ENCODE measurements around the gene TMEM187. TPM values are rescaled to one million over a fixed set of nuclear protein-coding genes. Genes with fewer than 3 reads are reported as not detected.

TMEM187 gene
- total RNA-seq, 2 donors from 2014 or later: 16.9 to 18.2 TPM

DNA sequence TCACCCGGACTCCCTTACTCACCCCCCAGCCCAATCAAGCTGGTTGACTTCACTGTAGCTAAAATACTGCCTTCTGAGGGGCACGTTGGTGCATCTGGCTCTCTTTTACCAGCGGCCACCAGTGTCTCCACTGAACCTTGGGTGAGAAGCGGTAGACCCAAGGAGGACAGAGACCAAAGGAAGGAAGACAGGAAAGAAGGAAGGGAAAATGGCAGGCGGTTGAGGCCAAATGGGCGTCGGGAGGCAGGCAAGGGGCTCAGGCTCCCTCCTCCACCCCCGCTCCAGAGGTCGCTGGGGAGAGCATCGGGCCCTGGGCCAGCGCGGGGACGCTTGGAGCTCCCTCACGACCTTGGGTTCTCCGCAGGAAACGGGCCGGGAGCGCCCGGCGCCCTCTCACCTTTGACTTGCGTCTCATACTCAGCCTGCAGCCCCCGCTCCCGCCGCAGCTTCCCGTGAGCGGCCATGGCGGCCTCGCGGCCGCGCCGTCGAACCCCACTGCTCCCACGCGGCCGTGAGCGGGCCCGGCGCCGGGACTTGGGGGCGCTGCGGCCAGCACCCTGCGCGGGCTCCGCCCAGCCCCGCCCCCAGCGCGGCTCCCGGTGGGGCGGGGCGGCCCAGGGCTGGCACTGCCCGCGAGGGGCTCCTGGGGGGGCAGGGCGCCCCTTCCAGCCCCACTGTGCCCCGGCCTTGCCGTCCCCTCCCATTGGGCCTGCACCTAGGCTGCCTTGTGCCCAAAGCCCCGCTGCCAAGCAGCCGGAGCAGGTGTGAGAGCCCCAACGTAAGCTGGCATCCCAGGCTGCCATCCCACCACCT lies 46.6 kb upstream of the TMEM187 start, which contains the start of gene ARHGAP4:
Gene ARHGAP4 (minus strand): TSS at position 526 of the 813 bp plus-strand sequence. CDS start 62 bp downstream, at position 464.
- no peak for DNase-seq (ENCODE audit: low spot score)
- no peak for TF ChIP-seq POLR2A (IDR thresholded peaks at IDR 0.05)
- TF ChIP-seq, protein P1, sequence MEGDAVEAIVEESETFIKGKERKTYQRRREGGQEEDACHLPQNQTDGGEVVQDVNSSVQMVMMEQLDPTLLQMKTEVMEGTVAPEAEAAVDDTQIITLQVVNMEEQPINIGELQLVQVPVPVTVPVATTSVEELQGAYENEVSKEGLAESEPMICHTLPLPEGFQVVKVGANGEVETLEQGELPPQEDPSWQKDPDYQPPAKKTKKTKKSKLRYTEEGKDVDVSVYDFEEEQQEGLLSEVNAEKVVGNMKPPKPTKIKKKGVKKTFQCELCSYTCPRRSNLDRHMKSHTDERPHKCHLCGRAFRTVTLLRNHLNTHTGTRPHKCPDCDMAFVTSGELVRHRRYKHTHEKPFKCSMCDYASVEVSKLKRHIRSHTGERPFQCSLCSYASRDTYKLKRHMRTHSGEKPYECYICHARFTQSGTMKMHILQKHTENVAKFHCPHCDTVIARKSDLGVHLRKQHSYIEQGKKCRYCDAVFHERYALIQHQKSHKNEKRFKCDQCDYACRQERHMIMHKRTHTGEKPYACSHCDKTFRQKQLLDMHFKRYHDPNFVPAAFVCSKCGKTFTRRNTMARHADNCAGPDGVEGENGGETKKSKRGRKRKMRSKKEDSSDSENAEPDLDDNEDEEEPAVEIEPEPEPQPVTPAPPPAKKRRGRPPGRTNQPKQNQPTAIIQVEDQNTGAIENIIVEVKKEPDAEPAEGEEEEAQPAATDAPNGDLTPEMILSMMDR (IDR thresholded peaks at IDR 0.05): no peak
- TF ChIP-seq POLR2AphosphoS5 (IDR thresholded peaks at IDR 0.05): no peak
- intact Hi-C loops (cut with DNase I): no loop called here
- Histone ChIP-seq H3K4me3 (no peak within 1 kb of the TSS), H3K4me1 (replicated peaks) (no peaks in the 10 kb centered on the region), H3K36me3 (no peaks in the 10 kb centered on the region), H3K27ac (peak within 1 kb of the TSS; percentile 88 to 91), H3K9me3 (no peaks in the 10 kb centered on the region), H3K27me3 (replicated peaks; ENCODE audit: insufficient read depth) (no peaks in the 10 kb centered on the region)
- WGBS: 35% methylated on average over 16 of the region's 59 CpGs

DNA sequence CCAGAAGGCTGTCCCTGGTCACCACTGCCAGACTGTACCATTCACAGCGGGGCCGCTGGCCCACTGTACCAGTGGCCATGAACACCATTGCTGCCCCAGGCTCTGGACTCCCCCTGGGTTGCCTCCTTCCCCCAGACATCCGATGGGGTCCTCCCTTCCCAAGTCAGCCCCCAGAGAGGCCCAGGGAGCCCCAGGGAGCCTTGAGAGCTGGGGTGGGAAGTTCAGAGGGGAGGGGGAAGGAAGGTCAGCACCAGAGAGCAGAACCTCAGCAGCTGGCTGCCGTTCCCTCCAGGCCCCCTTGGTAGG lies 46.0 kb upstream of the TMEM187 start:
- Histone ChIP-seq H3K27ac (peak overlapping the region; percentile 33 to 88), H3K4me1 (replicated peaks) (no peaks in the 10 kb centered on the region), H3K36me3 (no peaks in the 10 kb centered on the region), H3K4me3 (no peak overlapping the region), H3K9me3 (no peaks in the 10 kb centered on the region), H3K27me3 (replicated peaks; ENCODE audit: insufficient read depth) (no peaks in the 10 kb centered on the region)
- intact Hi-C loops (cut with DNase I): no loop called here
- no peak for TF ChIP-seq POLR2AphosphoS5 (IDR thresholded peaks at IDR 0.05)
- TF ChIP-seq, protein P1 (IDR thresholded peaks at IDR 0.05): no peak
- TF ChIP-seq POLR2A (IDR thresholded peaks at IDR 0.05): no peak
- DNase-seq (ENCODE audit: low spot score): no peak
- WGBS: 20% methylated on average over 2 of the region's 4 CpGs

DNA sequence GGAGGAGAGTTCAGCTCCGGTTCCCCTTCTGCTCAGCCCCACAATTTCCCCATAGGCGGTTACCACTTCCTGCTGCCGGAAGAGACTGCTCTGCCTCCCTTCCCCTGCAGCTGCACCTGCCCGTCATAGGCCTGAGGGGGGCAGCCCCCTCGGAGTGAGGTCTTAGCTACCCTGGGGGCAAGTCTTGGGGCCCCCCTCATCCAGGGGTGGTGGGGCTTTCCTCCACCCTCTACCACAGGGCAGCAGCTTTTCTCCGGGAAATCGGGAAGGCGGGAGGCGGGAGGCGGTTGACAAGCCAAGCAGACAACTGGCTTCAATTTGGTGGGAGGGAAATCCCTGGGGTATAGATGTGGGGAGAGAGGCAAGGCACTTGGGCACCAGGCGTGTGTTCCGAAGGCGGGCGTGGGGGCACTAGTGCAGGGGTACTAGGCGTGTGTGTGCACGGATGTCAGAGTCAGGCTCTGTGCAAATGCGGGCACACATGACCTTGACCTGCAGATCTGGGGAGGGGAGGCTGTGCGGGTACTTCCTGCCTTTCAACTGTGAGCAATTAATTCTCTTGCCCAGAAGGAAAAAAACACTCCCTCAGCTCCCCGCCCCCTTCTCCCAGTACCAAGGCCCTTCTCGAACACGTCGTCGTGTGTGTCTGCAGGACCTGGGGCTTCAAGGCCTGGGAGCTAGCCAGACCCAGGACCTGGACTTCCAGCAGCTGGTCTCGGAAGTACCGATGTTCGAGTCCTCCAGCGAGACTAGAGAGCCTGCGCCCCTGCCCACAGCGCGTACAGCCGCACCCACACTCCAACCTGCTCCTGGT lies 45.5 kb upstream of the TMEM187 start:
- no peaks in the 10 kb centered on the region for H3K4me1 ChIP-seq (replicated peaks)
- intact Hi-C loops (cut with DNase I): no loop called here
- H3K36me3 ChIP-seq: no peaks in the 10 kb centered on the region
- peak overlapping the region; percentile 88 to 91 for H3K27ac ChIP-seq
- no peaks in the 10 kb centered on the region for H3K9me3 ChIP-seq
- peak overlapping the region; percentile 39 to 45 for H3K4me3 ChIP-seq
- 7% methylated on average over 12 of the region's 31 CpGs for whole genome bisulfite sequencing
- DNase-seq (ENCODE audit: low spot score): no peak
- TF ChIP-seq, protein P1 (IDR thresholded peaks at IDR 0.05): no peak
- TF ChIP-seq POLR2A (IDR thresholded peaks at IDR 0.05) (no peak), POLR2AphosphoS5 (IDR thresholded peaks at IDR 0.05) (no peak)
- H3K27me3 ChIP-seq (replicated peaks; ENCODE audit: insufficient read depth): no peaks in the 10 kb centered on the region

DNA sequence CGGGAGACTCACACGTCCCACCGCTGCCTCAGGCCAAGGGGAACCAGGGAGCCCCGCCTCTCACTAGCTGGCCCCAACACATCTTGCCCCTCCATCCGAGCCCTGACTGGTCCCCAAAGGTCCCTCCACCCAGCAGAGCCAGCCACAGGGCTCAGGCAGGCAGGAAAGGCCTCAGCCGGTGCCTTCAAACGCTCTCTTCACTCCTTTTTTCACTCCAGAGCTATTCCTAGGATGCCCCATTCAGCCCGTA lies 45.0 kb upstream of the TMEM187 start:
- no peaks in the 10 kb centered on the region for H3K27me3 ChIP-seq (replicated peaks; ENCODE audit: insufficient read depth)
- no peaks in the 10 kb centered on the region for H3K36me3 ChIP-seq
- intact Hi-C loops (cut with DNase I): no loop called here
- WGBS: 0% methylated on average over 4 of the region's 8 CpGs
- no peaks in the 10 kb centered on the region for H3K9me3 ChIP-seq
- no peaks in the 10 kb centered on the region for H3K4me1 ChIP-seq (replicated peaks)
- TF ChIP-seq, protein P1 (IDR thresholded peaks at IDR 0.05): no peak
- no peak for TF ChIP-seq POLR2AphosphoS5 (IDR thresholded peaks at IDR 0.05)
- TF ChIP-seq POLR2A (IDR thresholded peaks at IDR 0.05): no peak
- no peak for DNase-seq (ENCODE audit: low spot score)
- H3K4me3 ChIP-seq: peak overlapping the region; percentile 39 to 45
- H3K27ac ChIP-seq: peak overlapping the region; percentile 88 to 91

All from prostate gland (tissue), 2 donors.